Hypothalamus (tissue), 51 donors: ENCODE results near the gene LRFN3.
"Not testable (repeated sequence)": the region's sequence is repeated elsewhere in the genome, so short reads cannot be mapped to it uniquely, and the experiment has no call there.

ENCODE experiments used
- DNase-seq, 51 donors: peaks; one replicate each; lab custom pipeline; 2025; lab: John Stamatoyannopoulos, UW

The LRFN3 gene

DNA sequence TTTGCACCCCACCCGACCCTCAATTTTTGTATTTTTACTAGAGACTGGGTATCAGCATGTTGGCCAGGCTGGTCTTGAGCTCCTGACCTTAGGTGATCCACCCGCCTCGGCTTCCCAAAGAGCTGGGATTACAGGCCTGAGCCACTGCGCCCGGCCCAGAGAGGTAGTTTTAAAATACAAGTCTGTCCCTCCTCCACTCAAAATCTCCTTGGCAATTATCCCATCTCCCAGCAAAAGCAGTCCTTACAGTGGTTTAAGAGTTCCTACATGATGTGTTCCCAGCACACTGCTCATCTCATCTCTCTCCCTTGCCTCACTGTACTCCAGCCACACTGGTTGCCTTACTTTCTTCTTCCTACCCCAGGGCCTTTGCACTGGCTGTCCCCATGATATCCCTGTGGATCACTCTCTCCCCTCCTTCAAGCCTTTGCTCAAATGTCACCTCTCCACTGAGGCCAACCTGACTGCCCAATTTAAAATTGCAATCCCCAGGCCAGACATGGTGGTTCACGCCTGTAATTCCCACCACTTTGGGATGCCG, 24.3 kb downstream of the LRFN3 start:
- DNase-seq = no peak

DNA sequence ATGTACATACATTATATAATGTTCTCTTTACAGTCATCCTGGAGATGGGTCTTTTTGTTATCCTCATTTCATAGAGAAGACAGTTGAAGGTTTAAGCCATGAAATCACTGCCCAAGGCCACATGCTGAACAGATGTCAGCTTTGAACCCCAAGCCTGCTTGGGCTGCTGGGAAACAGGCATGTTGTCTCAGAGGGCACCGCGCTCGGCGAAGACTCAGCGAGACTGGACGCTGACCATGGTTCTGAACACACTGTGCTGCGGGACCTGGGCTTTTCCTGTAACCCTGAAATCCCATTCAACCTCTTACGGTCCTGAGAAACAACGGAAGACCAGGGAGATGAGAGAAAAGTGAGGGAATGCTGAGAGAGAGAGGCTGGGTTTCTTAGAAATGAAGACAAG, 27.3 kb downstream of the LRFN3 start:
- peak in 7 of 51 donors; percentile 2 to 22 (median 6) for DNase-seq

DNA sequence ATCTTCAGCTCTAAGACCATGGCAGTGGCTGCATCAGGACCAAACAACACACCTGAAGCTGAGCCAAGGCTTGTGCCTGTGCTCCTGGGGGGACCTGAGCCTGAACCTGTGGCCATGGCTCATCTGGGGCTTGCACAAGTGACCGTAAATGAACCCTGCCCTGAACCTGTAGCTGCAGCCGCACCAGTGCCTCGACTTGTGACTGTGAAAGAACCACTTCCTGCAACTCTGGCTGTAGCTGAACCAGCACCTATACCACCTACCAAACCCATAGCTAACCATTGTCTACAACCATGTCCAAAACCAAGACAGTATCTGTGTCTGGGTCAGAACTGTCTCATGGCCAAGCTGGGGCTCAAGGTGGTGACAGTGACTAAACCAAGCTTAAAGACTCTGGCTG, 30.6 kb downstream of the LRFN3 start:
- DNase-seq = no peak

DNA sequence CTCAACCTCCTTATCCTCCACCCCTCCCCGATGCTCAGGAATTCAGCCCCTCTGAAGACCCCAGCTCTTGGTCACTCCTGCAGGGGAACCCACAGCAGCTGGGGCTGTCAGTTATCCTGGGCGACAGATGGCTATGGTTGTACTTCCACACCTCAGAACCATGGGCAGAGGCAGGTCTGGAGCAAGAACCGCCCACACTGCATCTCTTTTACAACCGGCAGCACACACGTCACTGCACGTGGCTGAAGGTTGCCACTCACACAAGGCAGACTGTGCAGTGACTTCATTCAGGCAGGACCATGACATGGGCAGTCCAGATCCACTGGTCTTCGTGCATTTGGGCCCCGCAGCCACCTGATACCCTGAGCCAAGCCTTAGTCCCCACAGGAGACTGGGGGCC, 37.3 kb downstream of the LRFN3 start:
- DNase-seq = no peak

DNA sequence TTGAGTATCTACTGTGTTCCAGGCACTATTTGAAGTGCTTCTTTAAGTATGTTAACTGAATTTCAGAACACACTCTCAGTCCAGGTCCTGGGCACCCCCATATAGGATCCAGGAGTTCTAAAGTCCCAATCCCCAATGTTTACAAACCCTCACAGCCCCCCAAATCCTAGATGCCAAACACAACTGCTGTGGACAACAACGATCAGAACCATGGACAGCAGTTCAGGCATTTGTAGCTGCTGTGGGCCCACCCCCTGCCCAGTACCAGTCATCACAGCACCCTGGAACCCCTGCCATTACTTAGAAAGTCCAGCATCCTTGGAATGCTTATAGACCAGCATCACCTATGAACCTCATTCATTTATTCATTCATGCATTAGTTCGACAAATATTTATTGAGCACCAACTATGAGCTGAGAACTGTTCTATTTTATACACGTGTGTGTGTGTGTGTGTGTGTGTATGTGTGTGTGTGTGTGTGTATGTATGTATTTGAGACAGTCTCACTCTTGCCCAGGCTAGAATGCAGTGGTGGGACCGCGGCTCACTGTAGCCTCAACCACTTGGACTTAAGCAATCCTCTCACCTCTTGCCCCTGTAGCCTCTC, 39.5 kb downstream of the LRFN3 start:
- no peak for DNase-seq

DNA sequence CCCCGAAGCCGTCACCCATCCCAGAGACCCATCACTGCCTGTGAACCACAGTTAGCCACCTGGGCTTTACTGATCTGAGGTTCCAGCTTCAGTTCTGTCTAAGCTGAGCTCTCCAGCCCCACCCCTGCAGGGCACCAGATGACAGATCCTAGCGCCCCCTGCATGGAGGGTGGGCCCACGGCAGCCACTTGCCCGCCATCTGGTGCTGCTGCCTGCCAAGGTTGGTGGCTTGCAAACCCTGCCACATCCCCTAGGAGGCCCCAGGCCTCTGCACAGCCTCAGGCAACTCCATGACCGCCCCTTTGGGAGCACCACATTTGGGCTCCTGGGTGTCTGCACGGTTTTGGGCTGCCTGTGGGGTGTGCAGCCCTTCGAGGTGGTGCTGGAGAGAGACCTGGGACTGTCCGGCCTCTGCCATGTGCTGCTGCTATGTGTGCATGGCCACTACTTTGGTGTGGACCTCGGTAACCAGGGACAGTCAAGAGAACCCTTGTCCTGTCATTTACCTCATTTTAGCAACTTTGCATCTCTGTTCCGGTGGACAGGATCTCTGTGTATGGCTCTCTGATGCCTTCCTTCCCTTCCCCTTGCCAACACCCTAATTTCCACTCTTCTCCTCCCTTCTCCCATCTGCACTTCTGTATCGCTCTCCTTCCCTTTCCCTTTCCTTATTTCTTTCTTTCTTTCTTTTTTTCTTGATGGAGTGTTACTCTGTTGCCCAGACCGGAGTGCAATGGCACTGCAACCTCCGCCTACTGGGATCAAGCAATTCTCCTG, 41.5 kb downstream of the LRFN3 start:
- no peak for DNase-seq

DNA sequence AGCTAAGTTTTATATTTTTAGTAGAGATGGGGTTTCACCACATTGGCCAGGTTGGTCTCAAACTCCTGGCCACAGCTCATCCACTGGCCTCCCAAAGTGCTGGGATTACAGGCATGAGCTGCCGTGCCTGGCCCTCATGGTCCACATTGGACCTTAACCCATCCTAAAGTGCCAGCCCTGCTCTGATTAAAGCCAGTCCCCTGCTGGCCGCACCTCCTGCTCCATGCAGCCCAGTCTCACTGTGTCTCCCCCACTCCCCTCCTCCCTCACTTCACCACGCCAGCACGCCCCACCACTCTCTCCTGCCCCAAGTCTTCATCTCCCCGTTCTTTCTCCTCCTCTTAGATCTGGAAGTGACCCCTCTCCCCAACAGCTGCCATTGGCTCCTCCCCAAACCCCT, 42.1 kb downstream of the LRFN3 start:
- DNase-seq = no peak

DNA sequence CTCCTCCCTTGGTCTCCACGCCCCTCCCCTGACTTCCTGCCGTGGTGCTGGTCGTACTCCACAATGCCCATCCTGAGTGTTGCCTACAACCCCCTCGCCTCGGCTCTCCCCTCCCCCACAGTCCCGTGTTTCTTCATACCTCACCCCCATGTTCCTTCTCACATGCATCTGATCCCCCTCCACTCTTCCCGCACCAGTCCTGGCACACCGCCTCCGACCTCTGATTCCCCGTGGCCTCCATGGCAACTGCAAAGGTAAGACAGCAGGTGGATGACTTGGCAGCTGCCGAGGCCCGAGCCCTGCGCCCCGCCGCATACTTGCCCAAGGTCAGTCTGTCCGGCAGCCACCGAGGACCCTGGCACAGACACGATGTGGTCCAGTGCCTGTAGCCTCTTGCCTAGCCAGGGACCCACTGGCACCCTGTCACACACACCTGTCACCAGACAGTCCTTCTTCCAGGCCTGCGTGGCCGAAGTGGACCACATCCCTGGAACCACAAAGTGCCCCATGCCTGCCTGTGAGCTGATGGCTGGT, 42.7 kb downstream of the LRFN3 start:
- DNase-seq = no peak

DNA sequence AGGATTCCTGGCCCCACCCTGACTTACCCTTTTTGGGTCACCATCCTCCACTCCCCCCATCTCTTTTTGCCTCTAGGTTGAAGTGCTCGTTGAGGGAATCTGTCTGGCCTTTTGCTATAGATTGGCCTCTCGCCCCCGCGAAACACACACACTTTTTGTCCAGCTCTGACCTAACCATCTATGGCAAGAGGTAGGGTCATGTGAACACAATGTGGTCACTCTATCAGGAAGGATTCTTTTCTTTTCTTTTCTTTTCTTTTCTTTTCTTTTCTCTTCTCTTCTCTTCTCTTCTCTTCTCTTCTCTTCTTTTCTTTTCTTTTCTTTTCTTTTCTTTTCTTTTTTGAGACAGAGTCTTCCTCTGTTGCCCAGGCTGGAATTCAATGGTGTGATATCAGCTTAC, 44.8 kb downstream of the LRFN3 start:
- not testable (repeated sequence) for DNase-seq

DNA sequence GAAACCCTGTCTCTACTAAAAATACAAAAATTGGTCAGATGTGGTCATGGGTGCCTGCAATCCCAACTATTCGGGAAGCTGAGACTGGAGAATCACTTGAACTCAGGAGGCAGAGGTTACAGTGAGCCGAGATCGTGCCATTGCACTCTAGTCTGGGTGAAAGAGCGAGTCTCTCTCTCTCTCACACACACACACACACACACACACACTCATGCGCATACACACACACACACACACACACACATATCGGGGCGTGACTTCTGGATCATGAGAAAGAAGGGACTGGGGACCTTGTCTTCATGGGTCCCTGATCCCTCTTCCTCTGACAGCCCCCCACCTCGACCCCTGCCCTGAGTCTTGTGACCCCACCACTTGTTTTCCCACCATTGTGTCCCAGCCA, 47.0 kb downstream of the LRFN3 start:
- DNase-seq = no peak

DNA sequence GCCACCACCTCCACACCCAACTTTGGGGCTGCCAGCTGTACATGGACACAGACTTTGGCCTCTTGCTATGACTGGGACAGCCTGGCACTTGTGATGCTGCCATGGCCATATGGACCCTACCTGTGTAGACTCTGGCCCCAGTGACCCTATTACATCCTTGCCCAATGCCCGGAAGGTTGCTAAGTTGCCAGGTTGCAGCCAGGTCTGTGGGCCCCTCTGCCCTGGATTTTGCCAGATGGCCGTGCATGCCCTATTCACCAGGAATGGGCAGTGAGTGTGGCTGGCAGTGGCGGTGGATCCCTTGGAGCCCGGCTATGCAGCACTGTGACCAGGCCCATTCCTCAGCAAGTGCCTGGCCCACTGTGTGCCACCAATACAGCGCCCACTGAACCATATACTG, 49.9 kb downstream of the LRFN3 start:
- no peak for DNase-seq

DNA sequence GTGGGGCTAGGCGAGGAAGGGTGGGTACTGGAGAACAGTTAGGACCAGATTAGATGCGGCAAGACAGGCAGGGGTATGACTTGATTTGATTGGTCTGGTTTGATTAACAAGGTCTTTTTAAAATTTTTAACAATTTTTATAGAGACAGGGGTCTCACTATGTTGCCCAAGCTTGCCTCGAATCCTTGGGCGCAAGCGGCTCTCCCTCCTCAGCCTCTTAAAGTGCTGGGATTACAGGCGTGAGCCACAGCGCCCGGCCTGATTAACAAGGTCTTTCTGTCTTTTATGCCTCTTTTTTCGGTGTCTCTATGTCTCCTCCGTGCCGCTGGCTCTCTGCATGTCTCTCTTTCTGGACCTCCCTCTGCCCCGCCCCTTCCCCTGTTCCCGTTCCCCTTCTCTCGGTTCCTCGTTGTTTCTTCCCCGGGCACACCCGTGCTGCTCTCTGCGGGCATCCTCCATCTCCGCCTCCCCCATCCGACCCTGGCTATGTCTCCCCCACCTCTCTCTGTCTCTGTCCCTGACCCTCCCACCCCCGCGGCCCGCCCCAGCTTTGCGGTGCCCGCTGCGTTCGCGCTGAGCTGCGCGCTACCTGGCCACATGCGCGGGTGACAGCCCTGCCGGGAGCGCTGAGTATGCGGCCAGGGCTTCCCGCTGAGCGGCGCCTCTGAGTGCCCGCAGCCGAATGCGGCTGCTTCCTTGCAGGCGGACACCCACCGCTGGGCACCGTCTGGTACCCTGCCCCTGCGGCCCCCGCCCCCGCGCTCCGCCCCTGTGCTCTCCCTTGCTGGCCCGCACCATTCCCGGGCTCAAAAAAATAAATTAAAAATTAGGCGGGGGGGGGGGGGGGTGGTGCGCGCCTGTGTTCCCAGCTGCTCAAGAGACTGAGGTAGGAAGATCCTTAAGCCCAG, 50.7 kb downstream of the LRFN3 start:
- peak in 19 of 51 donors; percentile 8 to 65 (median 31) for DNase-seq

DNA sequence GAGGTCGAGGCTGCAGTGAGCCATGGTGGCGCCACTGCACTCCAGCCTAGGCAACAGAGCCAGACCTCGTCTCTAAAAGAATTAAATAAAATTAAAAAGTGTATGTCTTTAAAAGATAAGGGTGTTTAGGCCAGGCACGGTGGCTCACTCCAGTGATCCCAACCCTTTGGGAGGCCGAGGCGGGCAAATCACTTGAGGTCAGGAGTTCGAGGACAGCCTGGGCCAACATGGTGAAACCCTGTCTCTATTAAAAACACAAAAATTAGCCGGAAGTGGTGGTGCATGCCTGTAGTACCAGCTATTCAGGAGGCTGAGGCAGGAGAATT, 51.4 kb downstream of the LRFN3 start:
- DNase-seq = no peak

DNA sequence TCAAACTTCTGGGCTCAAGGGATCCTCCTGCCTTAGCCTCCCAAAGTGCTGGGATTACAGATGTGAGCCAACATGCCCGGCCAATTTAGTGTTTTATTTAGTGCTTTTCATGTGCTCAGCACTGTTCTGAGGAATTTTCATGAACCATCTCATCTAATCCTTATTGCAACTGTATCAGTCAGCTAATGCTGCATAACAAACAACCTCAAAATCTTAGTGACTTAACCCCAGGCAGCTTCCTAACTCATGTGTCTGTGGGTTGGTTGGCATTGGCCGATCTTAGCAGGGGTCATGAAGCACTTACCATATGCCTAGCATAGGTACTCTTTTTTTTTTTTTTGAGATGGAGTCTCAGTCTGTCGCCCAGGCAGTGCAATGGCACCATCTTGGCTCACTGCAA, 52.6 kb downstream of the LRFN3 start:
- DNase-seq = no peak

DNA sequence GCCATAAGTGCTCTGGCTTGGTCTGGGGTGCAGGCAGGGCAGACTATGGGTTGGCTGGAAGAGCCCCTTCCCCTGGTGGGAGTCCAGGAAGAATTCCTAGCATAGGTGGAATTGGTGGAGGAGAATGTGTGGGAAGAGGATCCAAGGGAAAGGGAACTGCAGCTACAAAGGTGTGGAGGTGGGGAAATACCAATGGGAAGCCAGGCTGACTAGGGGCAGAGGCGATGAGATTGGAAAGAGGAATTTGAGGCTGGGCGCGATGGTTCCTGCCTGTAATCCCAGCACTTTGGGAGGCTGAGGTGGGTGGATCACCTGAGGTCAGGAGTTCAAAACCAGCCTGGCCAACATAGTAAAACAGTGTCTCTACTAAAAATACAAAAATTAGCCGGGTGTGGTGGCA, 54.0 kb downstream of the LRFN3 start:
- no peak for DNase-seq

DNA sequence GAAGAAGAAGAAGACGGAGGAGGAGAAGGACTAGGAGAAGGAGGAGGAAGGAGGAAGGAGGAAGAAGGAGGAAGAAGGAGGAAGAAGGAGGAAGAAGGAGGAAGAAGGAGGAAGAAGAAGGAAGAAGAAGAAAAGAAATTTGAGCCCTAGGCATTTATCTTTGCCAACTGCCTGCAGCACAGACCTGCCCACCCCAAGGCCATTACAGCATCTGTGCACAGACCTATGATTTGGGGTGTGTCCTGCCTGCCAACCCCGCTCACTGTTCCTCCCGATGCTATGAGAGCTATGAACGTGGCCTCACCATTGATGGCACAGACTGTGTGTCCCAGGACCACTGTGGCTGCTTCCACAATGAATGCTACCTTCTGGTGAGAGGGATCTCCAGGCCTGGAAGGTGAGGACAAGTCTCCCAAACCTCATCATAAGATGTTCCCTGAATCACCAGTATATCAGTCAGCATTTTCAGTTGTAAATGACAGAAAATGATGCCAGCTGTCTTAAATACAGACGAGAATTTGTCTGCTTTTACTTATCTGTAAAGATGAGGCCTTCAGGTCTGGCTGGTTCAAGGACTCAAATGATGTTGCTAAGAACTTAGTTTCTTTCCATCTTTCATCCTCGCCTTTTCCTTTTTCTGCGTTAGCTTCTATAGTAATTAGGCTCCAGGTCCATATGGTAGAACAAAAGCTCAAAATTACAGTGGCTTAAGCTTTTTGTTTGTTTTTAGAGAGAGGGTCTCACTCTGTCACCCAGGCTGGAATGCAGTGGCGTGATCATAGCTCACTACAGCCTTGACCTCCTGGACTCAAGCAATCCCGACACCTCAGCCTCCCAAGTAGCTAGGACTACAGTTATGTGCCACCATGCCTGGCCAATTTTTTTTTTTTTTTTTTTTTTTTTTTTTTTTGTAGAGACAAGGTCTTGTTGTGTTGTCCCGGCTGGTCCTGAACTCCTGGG, 54.9 kb downstream of the LRFN3 start:
- no peak for DNase-seq

DNA sequence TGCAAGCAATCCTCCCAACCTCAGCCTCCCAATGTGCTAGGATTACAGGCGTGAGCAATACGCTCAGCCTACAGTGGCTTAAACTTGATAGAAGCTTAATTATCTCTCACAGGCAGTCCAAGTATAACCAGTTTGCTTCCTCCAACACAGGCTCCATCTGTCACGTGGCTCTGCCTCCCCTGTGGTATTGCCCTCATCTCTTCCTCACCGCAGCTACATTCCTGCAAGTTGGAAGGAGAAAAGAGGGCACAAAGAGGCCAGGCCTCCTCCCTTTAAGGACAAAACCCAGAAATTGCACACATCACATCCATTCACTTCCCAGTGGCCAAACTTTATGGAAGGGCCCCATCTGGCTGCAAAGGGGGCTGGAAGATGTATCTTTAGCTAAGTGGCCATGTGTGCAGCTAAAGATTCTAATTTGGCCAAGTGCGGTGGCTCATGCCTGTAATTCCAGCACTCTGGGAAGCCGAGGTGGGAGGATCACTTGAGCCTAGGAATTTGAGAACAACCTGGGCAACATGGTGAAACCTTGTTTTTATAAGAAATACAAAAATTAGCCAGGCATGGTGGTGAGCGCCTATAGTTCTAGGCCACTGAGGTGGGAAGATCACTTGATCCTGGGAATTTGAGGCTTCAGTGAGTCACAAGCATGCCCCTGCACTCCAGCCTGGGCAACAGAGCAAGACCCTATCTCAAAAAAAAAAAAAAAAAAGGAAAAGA, 55.7 kb downstream of the LRFN3 start:
- DNase-seq = no peak

DNA sequence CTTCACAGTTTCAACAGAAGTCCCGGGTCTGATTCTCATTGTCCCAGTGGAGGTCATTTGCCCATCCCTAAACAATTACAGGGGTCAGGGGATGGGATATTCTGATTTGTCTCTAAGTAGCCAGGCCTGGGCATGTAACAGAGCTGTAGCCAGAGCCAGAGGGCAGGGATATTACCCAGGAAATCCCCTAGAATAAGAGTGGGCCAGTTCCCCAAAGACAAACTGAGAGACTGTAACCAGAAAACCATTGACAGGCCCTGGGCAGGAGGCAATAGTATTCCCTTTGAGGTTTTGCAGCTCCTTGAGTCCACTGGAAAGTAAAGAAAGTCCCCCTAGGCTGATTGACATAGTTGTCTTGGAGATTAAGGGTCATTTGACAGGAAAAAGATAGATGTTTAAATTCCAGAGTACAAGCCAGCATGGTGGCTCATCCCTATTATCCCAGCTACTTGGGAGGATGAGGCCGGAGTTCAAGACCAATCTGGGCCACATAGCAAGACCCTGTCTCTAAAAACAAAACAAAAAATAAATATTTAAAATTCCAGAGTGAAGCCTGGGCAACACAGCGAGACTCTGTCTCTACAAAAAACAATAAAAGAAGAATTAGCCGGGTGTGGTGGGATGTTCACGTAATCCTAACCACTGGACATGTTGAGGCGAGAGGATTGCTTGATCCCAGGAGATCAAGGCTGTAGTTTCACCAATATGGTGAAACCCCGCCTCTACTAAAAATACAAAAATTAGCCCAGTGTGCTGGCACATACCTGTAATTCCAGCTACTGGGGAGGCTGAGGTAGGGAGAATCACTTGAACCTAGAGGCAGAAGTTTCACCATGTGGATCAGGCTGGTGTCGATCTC, 57.0 kb downstream of the LRFN3 start:
- no peak for DNase-seq
